GM19463 (cell line): Measurements from ENCODE around the gene TPT1.

ENCODE experiments used
- ATAC-seq: cut with Tn5 transposase; IDR thresholded peaks from one replicate; pipeline ENCODE4 v1.9.1; 2021; ENCODE audit warnings: mild to moderate bottlenecking, moderate library complexity; ENCODE audit not compliant: unreplicated experiment

The TPT1 gene

DNA sequence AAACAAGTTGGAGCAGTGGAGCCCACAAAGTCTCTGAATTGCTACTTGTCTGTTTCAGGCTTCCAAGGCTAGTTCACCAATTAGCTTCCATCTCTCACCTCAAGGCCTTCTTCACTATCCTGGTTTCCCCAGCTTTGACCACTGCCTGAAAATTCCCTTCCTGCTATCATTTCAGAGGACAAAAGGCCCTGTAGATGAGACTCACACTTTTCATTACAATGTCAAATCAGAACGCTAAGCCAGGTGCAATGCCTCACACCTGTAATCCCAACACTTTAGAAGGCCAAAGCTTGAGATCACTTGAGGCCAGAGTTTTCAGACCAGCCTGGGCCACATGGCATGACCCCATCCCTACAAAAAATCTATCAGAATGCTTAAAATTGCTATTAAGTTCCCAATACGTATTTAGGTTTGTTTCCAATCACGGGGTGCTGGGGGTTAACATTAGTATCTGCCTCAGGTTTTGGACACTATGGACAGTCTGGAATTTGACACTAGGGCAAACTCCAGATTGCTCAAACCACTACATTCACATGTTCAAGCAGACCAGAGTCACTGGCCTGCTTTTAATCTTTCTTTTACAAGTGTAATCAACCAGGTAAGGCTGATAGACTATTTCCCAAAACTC, 5.5 kb downstream of the TPT1 start:
- ATAC-seq, result no peak

DNA sequence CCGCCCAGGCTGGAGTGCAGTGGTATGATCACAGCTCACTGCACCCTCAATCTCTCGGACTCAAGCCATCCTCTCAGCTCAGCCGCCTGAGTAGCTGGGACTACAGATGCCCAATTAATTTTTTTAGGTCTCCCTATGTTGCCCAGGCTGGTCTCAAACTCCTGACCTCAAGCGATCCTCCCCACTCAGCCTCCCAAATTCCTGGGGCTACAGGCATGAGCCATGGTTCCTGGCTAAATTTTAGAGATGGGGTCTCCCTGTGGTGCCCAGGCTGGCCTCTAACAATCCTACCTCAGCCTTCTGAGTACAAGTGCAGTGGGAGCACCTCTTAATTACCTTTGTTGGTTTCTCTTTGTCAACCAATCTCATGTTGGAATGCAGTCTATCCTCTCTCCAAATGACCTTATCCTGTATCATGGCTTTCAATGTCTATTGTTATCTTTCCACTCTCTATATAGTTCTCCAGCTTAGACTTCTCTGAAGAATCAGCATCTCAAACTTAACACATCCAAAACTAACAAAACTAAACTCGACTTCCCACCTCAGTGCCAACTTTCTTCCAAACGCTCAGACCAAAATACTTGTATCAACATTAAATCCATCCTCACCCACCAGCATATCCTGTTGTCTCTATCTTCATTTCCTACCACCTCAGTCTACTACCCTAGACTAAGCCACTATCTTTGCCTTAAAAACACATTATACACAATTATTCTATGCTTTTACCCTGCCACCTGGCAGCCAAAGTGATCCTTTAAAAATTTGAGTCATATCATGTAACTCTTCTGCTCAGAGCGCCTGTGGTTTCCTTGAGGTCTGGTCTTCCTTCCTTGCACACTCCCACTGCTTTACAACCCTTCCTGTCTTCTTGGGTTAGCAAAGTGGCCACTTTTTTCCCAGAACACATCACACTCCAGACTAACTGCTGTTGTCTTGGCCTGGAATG, 6.7 kb downstream of the TPT1 start:
- no peak for ATAC-seq

DNA sequence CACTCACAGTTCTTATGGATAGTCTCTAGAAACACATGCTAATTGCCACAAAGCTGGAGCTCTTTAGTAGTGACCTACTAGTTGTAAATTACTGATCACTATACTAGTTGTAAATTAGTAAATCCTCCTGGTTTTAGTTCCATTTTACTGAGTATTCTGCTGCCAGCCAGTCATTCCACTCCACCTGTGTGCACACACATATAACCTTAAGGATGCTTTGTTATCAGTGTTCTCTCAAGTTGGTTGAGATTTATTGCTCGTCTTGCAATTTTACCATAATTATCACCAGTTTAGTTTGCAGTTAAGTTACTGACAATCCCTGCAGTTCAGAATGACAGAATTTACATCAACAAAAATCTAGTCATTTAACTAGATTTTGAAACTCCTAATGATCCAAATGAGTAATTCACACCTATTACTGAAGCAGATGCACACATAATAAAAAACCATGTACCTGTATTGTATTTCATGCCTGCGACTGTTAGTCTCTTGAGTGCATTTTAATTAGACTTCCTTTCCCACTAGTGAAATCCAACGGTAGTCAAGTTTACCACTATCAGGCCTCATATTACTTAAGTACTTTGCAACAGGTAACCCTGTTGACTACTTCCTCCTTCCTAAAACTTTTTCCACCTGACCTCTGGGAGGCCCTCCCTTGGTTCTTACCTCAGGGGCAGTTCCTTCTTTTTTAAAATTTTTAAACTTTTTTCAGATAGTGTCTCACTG, 7.6 kb downstream of the TPT1 start:
- no peak for ATAC-seq

DNA sequence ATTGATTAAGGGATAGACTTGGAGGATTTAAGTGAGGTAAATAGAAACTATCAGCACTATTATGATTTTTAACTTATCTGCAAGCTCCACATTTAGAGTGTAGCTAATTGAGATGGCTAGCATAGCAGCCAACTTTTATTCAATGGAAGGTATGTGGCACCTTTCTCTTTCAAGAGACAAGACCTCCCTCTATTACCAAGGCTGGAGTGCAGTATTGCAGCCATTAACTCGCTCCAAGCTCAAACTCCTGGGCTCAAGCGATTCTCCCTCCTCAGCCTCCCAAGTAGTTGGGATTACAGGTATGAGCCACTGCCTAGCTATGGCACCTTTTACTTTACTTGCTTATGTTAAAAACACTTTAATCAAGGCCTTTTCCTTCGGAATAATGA, 8.2 kb downstream of the TPT1 start:
- no peak for ATAC-seq

DNA sequence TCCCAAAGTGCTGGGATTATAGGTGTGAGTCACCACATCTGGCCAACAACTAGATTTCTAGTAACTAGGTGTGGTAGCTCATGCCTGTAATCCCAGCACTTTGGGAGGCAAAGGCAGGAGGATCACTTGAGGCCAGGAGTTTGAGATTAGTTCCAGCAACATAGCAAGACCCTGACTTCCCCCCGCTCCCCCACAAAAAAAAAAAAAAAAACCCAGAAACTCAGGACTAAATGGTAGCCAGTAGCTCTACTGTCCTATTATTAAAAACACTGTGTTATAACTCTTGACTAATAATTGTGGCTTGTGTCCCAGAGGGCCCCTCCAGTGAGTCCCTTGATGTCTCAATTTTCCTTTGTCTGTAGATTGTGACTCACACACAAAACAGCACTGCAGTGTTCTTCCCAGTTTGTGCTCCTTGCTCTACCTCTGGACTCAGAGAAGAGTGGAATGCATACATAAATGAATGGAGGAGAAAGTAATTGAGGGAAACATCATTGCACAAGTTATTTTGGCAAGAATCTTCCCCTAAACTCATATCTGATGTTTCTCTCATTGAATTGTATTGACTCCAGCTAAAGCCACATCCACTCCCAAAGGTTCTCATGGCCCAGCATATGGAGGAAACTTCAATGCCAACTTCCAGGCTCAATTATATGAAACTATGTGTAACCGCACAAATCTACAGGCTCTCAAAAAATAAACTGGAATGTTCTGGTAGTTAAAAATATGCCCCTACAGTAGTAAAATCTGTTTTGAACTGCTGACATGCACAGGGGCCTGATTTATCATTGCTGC, 8.8 kb downstream of the TPT1 start:
- ATAC-seq, result no peak

DNA sequence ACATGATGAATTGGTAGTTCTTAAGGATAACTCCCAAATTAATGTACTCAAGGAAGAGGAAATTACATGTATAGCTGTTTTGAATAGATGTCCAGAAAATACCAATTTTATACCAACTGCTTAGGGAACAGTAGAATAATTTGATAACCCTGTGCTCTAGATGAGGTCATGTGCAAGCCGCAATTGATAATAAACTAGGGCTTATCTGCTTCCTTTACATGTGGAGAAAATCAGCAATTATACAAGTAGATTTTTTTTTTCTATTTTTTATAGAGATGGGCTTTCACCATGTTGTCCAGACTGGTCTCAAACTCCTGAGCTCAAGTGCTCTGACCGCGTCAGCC, 9.3 kb downstream of the TPT1 start:
- no peak for ATAC-seq

DNA sequence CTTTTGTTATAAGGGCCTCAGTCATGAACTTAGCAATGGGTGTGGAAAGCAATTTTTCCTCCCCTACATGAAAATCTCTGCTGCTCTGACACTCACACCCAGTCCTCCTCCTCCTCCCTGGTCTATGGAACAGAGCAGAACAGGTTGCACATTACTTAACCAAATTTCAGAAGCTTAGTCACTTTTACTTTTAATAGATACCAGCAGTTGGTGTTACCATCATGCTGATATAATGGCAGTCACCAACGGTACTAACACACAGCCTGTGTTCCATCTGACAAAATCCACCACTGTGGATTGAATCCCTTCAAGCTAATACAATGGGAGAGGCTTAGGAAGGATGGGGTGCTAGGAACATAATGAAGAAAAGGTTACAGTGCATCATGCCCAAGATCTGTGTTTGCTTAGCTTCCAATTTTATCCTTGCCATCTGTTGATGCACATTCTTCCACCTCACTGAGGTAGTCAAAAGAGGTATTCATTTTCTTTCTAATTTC, 9.8 kb downstream of the TPT1 start:
- ATAC-seq, result no peak

DNA sequence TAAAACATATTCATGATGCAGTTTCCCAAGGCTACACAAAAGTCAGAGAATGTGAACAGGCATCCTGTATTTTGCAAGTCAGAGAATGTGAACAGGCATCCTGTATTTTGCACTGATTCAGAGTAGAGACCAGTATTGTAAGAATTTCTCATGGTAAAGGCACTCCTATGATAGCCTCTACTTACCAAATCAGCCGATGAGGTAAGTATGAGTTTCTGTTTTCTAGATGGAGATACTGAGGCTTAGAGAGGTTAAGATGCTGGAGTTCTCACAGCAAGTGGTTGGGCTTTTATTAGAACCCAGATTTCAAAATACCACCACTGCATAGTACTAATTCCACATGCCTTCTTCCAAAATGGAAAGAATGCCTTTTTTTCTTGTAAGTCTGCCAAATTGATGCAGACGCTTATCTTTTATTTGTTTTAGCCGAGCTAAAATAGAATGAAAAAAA, 12.3 kb downstream of the TPT1 start:
- ATAC-seq, result no peak

DNA sequence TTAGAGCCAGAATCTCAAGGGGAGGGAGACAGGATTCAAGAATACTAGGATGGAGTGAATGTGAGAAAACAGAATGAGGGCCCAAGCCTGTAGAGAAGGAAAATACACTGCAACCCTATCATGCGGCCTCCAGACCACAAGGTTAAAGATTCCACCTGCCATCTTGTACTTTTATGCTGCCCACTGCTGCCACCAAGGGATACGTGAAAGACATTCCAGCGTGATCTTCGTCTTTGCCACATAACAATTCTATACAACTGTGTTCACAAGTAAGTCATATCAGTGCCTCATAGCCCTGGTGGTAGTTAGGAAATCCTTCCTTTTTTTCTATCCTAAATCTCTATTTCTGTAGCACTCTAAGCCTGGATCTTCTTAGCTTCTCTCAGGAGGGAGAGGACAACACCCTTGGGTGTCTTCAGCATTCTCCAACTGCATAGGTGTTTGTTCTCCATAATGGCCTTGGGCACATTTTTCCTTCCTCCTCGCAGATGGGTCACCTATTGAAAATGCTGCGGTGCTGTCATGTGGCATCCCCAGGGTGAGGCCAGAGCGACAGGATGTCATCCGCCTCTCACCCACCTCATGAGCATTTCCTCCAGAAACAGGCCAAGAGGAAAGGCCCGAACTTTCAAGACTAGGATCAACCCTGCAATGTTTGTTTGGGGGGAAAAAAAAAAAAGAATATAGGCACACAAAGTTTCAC, 13.6 kb downstream of the TPT1 start:
- no peak for ATAC-seq

DNA sequence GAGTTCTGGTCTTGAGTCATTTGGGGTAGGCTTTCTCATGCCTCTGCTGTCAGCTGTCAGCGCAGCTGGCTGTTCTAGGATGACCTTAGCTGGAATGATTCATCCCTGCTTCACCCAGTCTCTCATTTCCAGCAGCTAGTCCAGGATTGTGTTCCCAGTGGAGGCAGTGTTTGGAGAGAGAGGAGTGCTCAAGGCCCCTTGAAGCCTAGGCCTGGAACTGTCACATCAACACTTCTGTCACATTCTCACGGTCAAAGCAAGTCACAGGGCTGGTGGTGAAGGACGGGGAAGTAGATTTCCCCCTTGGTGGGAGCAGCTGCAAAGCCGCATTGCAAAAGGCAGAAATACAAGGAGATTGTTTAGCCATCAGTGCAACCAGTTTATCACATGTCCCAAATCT, 15.2 kb downstream of the TPT1 start:
- no peak for ATAC-seq

DNA sequence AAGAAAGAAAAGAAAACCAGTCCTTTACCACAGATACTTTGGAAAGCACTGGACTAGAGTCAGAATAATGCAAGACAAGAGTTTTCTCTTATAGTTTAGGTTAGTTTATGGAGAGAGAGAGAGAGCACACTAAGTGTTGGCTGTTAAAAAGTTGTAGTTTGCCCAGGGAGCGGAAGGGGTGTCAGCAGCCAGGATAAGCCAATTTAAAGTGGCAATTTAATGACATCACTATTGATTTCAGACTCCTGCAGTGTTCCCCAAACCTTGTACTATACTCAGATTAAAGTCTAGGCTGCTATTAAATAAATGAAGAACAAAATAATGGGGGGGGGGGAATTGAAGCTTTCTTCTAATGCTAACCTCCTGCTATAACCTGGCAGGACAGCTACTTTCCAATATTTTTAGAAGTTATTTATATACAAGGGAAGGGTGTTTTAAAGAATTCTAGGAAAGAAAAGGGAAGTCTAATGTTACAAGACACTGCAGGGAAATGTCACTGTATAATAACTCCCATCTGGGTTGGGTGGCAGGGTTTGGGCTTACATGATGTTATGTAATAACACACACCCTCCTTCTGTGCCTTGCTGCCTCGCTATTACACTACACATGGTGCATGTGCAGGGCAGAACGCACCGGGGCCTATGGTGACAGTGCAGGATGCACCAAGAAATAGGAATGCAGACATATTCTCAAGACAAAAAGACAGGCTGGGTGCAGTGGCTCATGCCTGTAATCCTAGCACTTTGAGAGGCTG, 19.9 kb downstream of the TPT1 start:
- ATAC-seq, result no peak

DNA sequence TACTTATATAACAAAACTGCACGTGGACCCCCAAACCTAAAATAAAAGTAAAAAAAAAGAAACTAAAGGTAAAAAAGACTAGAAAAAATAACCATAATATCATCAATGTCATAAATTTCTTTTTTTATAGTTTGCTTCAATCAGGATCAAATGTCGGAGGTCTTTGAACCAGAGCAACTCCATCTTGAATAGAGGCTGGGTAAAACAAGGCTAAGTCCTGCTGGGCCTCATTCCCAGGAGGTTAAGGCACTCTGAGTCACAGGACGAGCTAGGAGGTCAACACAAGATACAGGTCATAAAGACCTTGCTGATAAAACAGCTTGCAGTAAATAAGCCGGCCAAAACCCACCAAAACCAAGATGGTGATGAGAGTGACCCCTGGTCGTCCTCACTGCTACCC, 24.0 kb downstream of the TPT1 start:
- ATAC-seq, result no peak

DNA sequence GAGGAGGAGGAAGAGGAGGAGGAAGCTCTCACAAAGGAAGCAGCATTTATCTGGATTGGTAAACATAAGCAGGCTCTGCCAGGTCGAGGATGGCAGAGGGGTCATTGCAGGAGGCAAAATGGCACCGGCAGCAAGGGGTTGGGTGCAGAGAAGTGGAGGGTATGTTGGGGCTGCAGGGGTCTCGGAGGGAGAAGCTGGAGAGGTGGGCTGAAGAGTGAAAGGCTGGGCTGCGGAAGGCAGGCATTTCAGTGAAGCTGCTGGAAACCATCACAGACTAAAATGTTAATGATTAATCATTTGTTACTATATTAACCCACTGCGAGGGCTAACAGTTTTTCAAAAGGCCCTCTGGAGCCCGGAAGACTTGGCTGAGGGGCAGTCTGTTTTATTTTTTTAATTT, 24.6 kb downstream of the TPT1 start:
- ATAC-seq, result peak; percentile 42

DNA sequence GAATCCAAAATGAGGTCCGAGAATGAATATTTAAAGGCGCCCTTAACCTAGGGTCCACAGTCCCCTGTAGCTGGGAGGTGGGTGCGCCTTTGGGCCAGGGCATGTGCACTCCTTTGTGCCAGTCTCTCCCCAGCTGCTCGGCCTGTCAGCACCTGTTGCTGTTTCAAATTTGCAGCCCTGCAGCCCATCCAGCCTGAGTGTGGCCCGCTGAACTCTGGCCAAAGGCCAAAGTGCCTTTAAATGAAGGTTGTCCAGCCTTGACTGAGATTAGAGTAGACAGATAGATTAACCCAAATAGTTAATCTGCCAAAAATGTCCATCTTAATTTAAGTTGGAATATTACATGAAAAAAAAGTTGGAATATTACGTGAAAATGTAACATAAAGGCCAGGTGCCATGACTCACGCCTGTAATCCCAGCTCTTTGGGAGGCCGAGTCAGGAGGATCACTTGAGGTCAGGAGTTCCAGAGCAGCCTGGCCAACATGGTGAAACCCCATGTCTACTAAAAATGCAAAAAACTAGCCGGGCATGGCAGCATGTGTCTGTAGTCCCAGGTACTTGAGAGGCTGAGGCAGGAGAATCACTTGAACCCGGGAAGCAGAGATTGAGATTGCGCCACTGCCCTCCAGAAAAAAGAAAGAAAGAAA, 25.3 kb downstream of the TPT1 start:
- ATAC-seq, result no peak

DNA sequence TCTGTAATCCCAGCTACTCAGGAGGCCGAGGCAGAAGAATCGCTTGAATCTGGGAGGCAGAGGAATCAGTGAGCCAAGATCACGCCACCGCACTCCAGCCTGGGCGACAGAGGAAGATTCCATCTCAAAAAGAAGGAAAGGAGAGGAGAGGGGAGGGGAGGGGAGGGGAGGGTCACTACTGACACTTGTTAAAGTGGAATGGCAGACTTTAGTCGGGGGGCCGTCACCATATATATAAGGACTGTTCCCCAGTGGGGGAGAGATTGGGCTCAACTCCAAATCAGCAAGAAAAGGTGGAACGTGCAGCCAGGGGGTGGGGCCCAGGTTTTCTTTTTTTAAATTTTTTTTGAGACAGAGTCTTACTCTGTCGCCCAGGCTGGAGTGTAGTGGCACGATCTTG, 26.2 kb downstream of the TPT1 start:
- ATAC-seq, result no peak

DNA sequence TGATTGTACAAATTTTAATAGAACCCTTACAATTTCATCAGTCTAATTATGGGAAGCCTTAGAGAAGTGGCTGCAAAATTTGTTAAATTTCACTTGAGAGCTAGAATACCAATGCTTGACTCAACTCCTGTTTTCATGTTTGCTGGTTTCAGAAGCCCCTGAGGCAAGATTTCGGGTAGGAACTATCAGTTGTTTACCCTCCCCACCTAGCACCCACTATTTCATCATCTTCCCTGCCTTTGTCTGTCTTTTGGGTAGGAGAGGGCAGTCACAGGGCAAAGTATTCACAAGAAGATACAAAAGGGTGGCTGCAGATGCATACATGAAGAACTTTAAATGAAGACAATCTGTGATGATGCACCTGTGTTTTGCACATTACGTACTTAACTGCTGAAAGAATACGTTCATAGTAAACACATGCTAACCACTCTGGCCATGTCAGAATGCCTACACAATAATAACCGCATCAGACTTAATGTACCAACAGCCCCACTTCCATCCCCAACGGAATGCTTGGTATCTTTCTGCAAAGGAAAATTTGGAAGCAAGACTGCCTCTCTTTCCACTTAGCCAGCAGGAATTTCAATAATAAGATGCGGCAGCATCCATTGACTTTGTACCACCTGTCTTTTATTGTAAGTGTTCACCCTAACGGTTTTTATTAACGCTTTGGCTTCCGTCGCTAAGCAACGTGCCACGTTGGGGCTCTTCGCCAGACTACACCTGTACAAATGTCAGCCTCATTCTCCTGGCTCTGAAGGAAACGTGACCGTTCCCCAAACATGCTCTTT, 30.4 kb downstream of the TPT1 start:
- ATAC-seq, result no peak

DNA sequence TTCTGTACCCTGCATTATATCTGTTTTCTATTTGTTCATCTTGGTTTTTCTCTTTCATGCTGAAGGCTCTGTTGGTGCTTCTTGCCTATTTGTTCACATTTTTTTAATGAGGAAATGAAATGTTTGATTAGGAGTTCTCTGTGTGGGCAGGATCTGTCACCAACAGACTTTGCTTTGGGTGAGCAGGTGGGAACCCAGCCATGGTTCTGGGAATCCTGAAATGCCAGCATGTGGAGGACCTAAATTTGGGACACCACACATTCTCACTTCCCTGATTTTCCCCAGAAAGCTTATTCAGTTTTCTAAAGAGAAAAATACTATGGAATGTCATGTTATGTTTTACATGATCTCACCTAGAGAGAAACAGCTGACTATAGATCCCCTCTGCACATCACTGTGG, 34.0 kb downstream of the TPT1 start:
- ATAC-seq, result no peak

DNA sequence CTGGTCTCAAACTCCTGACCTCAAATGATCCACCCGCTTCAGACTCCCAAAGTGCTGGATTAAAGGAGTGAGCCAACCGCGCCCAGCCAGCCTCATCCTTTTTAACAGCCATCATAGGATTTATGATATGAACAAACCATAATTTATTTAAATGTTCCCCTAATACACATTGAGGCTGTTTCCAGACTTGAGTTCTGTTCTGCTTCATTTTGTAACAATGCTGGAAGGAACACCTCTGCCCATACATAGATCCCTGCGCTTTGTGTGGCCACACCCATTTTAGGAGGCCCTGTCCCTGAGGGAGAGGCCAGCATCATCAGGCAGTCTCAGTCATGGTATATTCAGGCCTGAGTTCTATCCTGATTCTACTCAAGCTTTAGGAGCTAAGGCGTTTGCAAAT, 35.9 kb downstream of the TPT1 start:
- no peak for ATAC-seq
